Heart left ventricle (tissue), 13 donors: ENCODE results near the gene CEP192.

Experiments used
- POLR2A ChIP-seq, 2 donors: fragments of 450-650 bp; IDR thresholded peaks; one replicate each; pipeline ENCODE4 v1.6.1; 2017; ENCODE audit warnings: antibody characterized with exemption in 2 of 2, mild to moderate bottlenecking in 2 of 2, moderate library complexity in 2 of 2
- TF ChIP-seq, protein P1 (sequence below), 12 donors: fragments of 200-600 bp; sonication (generic) in 4 of 12; IDR thresholded peaks; one replicate each; pipeline versions ENCODE4 v1.5.0 to v1.8.0; 2018 to 2022; ENCODE audit warnings: antibody characterized with exemption in 12 of 12, mild to moderate bottlenecking in 5 of 12
- donor health status: ischemic (EF 13 %, LVEDD 7.1; RV severe dilation, severe dysfunction).
- donor health status: DM: no; HTN: yes; CAD: no.
- donor health status: DM: no; HTN: no; CAD: no.
- donor health status: ischemic (EF 25% LVEDD 6.9; RV normal size, moderate dysfunction).
- donor health status: ischemic (EF 25% LVEDD 5.7; RV mildly dilated, moderate dysfunction).
- donor health status: ischemic (EF 35%, LVEDD 5.7; RV mildly dilated, moderate dysfunction).
- donor health status: nonischemic (EF 11% LVEDD 7.7; RV severe dilation, severe dysfunction).
- donor health status: DM: yes; HTN: yes; CAD: no.
- donor health status: PGD.
- donor health status: ischemic (EF 29% LVEDD 5.4; RV normal size, mild dysfunction).
- donor health status: nonischemic (EF 23%, LVEDD 6.1; RV moderate dilation, normal function).

DNA sequence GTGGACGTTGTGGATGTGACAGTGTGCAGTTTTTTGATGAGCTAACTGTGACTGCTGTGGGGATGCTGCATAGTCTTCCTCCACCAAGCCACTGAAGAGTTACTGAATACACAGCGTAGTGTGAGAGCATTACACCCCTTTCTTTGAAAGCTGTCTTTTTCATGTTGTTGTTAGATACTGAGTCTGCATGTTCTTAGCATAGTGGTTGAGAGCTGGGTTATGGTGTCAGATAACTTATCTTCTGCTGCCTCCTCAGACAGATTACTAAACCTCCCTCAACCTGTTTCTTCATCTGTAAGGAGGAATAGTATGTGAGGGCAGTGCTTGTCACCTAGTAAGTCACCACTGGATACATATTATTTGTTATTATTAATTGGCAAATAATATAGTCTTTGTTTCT, 63.2 kb downstream of the CEP192 start:
- TF ChIP-seq, protein P1, sequence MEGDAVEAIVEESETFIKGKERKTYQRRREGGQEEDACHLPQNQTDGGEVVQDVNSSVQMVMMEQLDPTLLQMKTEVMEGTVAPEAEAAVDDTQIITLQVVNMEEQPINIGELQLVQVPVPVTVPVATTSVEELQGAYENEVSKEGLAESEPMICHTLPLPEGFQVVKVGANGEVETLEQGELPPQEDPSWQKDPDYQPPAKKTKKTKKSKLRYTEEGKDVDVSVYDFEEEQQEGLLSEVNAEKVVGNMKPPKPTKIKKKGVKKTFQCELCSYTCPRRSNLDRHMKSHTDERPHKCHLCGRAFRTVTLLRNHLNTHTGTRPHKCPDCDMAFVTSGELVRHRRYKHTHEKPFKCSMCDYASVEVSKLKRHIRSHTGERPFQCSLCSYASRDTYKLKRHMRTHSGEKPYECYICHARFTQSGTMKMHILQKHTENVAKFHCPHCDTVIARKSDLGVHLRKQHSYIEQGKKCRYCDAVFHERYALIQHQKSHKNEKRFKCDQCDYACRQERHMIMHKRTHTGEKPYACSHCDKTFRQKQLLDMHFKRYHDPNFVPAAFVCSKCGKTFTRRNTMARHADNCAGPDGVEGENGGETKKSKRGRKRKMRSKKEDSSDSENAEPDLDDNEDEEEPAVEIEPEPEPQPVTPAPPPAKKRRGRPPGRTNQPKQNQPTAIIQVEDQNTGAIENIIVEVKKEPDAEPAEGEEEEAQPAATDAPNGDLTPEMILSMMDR (IDR thresholded peaks at IDR 0.05) = no peak
- no peak for TF ChIP-seq POLR2A (IDR thresholded peaks at IDR 0.05)
